Activated CD8-positive, alpha-beta memory T cell treated with anti-CD3 and anti-CD28 coated beads for 48 hours (primary cell): ENCODE measurements around the gene WARS2.
"Not testable (repeated sequence)": the region's sequence is repeated elsewhere in the genome, so short reads cannot be mapped to it uniquely, and the experiment has no call there.

Experiments
- DNase-seq, 3 experiments: peaks; one replicate each; pipeline ENCODE4 v3.0.0-alpha.2; 2020; ENCODE audit warnings: low read depth in 2 of 3, low spot score in 2 of 3

WARS2 gene

DNA sequence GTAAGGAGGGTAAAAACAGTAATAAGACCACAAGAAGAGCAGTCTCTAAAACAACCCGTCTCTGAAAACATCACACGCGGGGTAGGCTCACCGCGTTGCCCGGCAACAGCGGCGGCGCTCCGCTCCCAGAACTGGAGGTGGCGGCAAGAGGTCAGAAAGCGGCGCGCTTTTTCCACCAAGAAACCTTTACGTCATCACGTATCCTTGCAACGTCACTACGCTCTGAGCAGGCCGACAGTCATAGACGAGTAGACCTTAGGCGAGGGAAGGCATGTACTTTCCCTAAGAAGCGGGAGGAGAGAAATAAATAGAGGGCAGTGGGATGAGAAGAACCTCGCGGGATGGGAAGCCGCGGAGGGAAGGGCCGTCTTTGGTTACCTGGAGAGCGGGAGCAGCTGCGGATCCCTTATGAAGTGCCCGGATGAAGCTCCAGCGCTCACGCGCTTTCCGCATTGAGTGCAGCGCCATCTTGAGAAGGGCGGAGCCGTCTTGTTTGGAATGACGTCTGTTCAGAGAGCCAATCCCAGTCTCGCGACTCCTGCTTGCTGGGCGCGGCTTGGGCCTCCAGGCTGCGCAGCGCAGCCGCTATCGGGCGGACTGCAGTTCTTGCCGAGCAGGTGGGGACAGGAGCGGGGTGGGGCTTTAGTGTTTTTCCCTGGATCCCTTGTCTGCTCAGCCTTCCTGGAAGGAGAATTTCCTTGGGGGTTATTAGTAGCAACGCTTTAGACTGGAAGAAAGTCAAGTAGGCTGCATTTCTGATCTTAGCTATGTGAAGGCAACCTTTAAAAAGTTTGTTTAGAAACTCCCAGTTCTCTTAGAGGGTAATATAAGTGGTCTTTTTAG is at the start of gene WARS2:
Gene WARS2, minus strand, starts transcription at position 477 of the 843 bp plus-strand sequence. Its CDS starts 9 bp downstream, at position 468.
- DNase-seq, result peak; percentile 67 to 84 (median 80)

DNA sequence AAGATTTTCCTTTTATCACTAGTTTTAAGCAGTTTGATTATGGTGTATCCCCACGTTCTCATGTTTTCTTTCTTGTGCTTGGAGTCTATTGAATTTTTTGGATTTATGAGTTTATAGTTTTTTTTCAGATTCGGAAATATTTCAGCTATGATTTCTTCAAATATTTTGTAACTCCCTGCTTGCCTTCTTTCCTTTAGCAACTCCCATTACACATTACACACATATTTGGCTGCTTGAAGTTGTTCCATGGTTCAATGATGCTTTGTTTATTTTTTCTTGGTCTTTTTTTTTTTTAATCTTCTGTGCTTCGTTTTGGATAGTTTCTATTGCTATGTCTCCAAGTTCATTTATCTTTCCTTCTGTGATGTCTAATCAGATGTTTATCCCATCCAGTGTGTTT is 48.5 kb upstream of the WARS2 start:
- no peak for DNase-seq

DNA sequence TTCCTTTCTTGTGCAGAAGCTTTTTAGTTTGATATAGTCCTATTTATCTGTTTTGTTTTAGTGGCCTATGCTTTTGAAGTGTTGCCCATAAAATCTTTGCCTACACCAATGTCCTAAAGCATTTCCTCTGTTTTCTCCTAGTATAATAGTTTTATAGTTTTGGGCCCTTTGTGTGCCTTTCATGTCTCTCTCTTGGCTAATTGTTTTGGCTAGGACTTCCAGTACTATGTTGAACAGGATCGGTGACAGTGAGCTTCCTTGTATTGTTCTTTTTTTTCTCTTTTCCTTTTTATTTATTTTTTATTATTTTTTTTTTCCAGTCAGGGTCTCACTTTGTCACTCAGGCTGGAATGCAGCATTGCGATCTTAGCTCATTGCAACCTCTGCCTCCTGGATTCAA is 47.0 kb upstream of the WARS2 start:
- no peak for DNase-seq

DNA sequence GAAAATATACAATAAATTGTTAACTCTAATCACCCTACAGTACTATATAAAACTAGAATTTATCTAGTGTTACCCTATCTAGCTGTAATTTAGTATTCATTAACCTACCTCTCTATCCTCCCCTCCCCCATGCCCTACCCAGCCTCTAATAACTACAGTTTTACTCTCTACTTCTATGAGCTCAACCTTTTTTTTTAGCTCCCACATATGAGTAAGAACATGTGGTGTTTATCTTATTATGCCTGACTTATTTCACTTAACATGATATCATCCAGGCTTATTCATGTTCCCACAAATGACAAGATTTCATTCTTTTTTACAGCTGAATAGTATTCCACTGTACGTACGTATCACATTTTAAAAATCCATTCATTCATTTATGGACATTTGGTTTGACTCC is 46.0 kb upstream of the WARS2 start:
- no peak for DNase-seq

DNA sequence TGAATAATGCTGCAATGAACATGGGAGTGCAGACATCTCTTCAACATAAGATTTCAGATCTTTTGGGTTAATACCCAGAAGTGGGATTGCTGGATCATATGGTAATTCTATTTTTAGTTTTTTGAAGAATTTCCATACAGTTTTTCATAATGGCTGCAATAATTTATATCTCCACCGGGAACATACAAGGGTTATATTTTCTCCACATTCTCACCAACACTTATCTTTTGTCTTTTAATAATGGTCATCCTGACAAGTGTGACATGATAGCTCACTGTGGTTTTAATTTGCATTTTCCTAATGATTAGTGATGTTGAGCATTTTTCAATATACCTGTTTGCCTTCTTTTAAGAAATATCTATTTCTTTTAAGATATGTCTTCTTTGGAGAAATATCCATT is 44.5 kb upstream of the WARS2 start:
- no peak for DNase-seq

DNA sequence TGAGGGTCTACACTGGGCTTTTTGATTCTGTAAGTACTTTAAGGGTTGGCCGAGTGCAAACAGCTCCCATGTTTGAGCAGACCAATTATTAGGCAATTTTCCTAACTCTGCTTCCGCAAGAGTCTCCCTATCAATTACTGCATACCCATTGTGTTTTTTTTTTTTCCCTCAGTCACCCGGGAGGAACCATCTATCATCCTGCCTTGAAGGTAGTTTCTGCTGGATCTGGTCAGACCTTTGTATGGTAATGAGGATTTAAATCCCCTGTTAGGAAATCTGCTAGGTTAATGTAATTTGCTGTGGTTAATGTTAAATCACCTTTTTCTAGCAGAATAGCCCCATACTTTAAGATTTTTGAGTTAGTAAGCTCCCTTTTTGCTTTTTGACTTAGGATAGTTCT is 40.8 kb upstream of the WARS2 start:
- no peak for DNase-seq

DNA sequence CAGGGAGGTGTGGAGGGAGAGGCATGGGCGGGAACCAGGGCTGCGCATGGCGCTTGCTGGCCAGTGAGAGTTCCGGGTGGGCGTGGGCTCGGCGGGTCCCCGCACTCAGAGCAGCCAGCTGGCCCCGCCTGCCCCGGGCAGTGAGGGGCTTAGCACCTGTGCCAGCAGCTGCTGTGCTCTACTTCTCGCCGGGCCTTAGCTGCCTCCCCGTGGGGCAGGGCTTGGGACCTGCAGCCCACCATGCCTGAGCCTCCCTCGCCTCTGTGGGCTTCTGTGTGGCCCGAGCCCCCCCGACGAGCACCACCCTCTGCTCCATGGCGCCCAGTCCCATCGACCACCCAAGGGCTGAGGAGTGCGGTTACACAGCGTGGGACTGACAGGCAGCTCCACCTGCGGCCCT is 38.6 kb upstream of the WARS2 start:
- no peak for DNase-seq

DNA sequence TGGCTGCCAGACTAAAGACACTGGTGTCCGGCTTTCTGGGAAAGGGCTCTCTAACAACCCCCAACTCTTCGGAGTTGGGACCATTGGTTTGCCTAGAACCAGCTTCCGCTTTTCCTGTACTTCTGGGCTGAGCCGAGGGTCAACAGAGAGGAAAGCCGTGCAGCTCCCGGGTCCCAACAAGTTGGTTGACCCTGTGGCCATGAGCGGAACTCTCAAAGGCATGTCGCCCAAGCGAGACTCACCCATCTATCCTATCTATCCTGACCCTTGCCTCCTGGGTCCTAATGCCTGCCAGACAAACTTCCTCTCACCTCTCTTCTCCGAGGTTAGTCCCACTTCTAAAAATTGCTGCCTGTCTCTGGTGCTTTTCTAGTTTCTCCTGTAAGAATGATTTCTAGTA is 32.5 kb upstream of the WARS2 start:
- DNase-seq, result not testable (repeated sequence)

DNA sequence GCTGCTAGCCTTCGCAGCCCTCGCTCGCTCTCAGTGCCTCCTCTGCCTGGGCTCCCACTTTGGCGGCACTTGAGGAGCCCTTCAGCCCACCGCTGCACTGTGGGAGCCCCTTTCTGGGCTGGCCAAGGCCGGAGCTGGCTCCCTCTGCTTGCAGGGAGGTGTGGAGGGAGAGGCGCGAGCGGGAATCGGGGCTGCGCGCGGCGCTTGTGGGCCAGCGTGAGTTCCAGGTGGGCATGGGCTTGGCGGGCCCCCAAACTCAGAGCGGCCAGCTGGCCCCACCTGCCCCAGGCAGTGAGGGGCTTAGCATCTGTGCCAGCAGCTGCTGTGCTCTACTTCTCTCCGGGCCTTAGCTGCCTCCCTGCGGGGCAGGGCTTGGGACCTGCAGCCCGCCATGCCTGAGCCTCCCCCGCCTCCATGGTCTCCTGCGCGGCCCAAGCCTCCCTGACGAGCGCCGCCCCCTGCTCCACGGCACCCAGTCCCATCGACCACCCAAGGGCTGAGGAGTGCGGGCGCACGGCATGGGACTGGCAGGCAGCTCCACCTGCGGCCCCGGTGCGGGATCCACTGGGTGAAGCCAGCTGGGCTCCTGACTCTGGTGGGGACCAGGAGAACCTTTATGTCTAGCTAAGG is 31.0 kb upstream of the WARS2 start:
- DNase-seq, result not testable (repeated sequence)

DNA sequence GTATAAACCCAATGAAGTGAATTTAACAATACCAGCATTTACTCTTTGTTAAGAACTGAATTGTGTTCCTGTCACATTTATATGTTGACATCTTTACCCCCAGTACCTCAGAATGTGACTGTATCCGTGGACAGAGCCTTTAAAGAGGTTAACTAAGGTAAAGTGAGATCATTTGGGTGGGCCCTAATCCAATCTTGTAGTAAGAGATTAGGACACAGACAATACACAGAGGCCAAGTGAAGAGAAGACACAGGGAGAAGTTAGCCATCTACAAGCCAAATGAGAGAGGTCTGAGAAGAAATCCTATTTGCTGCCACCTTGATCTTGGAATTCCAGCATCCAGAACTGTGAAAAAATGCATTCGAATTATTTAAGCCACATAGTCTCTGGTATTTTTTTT is 22.9 kb upstream of the WARS2 start:
- DNase-seq, result no peak

DNA sequence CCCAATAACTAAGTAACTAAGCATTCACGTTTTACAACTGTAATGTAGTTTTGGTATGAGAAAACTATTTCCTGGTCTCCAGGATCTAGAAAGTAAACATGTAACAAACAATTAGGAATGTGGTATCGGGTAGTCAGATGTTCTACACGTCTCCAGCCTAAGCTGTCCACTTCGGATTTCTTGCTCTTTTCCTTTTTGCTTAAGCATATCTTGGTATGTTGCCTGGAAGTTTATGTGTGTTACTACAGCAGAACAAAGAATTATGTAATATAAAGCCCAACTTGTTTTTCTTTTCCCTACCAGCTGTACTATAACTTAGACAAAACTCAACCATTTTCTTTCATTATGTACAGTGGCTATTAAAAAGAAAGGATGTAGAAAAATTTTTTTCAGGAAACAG is 20.4 kb upstream of the WARS2 start:
- DNase-seq, result no peak

DNA sequence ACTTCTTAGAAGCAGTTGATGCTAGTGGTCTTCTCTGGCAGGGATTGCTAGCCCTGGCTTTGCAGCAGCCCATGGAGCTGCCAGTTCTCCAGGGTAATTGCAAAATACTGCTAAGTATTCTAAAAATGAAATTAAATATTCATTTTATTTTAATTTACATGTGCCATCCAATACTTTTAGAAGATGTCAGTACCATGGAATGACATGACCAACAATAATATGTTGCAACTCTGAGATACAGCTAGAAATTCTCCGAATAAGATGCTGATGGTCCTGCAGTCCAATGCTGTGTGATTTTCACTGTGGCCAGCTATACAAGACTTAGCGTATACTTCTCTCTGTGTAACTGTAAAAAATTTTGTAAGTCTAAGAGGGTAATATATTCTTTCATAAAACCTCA is 20.0 kb upstream of the WARS2 start:
- no peak for DNase-seq

DNA sequence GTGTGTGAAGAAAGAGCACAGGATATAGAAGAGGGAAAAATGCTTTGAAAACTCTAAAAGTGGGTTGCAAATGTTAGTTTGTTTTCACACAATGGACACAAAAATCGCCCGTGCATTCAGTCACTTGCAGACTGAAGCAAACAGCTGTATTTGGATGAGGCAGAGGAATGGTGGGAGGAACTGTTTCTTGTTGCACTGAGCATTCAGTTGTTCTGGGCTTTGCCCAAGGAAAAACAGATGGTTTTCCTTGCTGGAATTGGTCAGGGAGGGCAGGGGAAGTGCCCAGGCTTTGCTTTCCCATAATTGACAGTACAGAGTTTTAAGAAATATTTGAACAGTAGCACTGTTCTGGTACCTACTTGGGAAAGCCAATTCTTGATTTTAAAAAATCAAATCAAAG is 19.5 kb upstream of the WARS2 start:
- DNase-seq, result no peak

DNA sequence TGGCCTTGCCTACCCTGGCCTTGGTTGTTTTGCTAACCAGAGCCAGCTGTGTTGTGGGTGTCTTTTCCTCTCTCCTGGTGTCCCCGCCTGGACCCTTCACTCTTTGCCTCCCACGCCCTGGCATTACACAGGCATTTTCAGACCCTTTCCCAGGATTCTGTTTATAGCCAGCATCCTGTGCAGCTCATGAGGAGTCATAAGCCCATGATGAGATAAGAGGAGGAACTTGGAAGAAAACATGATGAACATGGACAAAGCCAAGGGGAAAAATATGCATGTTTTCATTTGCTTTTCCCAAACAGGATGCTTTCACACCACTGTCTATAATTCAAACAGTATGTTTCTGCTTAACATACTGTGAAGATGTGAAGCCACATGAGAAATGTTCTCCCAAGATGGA is 18.7 kb upstream of the WARS2 start:
- DNase-seq, result no peak

DNA sequence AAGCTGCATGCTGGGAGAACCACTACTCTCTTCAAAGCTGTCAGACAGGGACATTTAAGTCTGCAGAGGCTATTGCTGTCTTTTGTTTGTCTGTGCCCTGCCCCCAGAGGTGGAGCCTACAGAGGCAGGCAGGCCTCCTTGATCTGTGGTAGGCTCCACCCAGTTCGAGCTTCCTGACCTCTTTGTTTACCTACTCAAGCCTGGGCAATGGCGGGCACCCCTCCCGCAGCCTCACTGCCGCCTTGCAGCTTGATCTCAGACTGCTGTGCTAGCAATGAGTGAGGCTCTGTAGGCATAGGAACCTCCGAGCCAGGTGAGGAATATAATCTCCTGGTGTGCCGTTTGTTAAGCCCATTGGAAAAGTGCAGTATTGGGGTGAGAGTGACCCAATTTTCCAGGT is 16.3 kb upstream of the WARS2 start:
- DNase-seq, result not testable (repeated sequence)

DNA sequence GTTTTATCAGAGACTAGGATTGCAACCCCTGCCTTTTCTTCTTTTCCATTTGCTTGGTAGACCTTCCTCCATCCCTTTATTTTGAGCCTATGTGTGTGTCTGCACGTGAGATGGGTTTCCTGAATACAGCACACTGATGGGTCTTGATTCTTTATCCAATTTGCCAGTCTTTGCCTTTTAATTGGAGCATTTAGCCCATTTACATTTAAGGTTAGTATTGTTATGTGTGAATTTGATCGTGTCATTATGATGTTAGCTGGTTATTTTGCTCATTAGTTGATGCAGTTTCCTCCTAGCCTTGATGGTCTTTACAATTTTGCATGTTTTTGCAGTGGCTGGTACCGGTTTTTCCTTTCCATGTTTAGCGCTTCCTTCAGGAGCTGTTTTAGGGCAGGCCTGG is 14.6 kb upstream of the WARS2 start:
- DNase-seq, result not testable (repeated sequence)

DNA sequence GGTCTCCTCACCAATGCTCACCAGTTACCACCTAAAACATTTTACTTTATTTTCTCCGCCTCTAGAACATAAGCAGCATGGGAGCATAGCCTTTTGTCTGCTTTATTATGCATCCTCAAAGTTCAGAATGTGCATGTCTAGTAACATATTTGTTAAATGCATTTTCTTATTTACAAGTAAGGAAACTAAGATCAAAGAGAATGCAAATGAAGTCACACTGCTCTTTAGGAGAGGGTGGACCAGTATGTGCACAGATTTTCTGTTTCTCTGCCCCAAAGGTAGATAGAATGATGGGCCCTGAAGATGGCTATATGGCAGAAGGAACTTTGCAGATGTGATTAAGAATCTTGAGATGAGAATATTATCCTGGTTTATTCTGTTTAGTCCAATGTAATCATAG is 9.7 kb upstream of the WARS2 start:
- DNase-seq, result no peak

DNA sequence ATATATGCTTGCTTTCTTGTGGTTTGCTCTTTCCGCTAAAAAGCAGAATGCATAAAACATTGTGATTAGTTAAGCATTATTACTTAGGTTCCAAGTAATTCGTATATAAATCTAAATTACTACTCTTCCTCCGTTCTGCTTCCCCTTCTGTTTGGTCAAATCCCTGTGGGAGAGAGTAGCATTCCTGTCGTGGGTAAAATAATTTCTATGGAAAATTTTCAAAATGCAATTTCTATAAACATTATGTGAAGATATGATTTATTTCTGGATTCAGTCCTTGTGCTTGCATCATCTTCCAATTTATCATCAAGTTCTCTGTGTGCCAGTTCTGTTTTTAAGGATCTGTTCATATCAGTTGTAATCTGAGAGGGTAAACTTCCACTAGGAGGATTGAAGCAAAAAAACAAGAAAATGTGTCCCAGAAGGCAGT is 7.2 kb upstream of the WARS2 start:
- no peak for DNase-seq

DNA sequence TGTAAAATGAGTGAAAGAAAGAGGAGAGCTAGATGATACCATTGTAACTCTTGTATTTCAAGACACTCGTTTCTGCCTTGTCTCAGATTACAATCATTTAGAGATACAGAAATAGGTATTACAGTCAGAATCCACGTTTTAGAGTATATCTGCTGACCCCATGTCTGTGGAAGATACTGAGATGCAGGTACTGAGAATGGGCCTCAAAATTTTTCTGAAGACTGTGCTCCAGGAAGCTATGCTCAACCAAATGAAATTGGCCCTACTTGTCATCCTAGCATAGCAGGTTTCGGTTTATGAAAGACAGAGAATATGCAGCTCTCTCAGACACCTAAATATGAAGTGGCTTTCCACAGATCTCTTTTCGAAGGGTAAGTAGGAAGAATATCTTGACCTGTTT is 6.0 kb upstream of the WARS2 start:
- no peak for DNase-seq

DNA sequence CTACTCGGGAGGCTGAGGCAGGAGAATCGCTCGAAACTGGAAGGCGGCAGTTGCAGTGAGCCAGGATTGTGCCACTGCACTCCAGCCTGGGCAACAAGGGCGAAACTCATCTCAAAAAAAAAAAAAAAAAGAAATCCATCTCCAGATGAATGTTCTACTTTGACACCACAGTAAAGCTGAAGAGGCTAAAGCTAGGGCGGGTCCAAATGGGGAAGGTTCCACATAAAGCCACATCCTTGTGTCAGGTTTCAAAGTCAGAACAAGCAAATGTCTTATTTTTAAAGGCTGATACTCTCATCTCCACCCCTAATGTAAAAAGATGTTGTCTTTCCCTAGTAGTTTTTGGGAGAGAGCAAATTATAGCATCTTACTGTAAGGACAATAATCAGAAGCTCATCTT is 4.4 kb upstream of the WARS2 start:
- no peak for DNase-seq

DNA sequence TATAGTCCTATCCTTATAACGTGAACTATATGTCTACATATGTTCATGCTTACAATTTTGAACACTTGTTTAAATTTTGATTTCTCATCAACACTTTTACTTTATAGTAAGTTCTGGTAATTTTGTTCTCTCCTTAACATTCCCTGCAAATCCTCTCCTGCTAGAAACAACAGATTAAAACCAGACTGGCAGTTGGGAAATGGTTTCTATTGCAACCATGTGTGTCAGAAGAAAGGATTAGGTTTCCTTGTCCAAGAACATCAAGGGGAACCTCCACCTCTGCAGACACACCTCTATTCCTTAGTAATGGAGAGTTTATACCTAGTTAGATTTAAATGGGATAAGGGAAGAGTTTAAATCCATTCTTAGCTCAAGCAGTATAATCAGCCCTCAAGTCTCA is 3.3 kb upstream of the WARS2 start:
- no peak for DNase-seq

DNA sequence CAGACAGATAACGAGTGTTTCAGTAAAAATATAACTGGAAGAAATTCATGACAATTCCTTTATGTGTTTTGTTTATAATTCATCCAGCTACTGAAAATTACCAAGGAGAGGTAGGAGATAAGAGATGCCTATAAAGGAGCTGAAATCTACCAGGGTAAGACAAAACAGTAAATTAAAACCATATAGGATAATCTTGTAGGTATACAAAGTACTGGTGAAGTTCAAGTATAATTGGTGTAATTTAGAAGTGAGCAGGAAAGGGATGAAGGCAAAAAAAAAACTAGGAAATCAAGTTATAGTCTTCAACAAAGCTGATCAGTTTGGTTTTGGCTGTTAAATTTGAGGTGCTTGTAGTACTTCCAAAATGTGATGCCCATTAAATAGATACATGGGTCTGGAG is 1.2 kb upstream of the WARS2 start:
- DNase-seq, result no peak

DNA sequence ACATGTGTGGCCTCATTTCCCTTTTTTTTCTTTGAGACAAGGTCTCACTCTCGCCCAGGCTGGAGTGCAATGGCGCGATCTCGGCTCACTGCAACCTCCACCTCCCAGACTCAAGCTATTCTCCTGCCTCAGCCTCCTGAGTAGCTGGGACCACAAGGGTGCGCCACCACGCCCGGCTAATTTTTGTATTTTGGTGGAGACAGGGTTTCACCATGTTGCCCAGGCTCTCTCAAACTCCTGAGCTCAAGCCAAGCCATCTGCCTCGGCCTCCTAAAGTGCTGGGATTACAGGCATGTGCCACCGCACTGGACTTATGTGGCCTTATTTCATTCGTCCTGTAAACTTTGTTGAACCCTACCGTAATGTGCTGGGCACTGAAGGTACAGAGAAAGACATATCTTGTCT is 569 bp upstream of the WARS2 start:
- DNase-seq, result peak; percentile 3 to 18 (median 13)
